GM12801 (cell line): ENCODE measurements around the gene LRRC3B.

Source experiments
- TF ChIP-seq, protein P1 (sequence below): IDR thresholded peaks from one replicate; pipeline ENCODE4 v1.5.1; 2011; ENCODE audit warnings: control low read depth; ENCODE audit not compliant: insufficient read length; ENCODE audit errors: extremely low read depth

Gene LRRC3B, protein sequence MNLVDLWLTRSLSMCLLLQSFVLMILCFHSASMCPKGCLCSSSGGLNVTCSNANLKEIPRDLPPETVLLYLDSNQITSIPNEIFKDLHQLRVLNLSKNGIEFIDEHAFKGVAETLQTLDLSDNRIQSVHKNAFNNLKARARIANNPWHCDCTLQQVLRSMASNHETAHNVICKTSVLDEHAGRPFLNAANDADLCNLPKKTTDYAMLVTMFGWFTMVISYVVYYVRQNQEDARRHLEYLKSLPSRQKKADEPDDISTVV

DNA sequence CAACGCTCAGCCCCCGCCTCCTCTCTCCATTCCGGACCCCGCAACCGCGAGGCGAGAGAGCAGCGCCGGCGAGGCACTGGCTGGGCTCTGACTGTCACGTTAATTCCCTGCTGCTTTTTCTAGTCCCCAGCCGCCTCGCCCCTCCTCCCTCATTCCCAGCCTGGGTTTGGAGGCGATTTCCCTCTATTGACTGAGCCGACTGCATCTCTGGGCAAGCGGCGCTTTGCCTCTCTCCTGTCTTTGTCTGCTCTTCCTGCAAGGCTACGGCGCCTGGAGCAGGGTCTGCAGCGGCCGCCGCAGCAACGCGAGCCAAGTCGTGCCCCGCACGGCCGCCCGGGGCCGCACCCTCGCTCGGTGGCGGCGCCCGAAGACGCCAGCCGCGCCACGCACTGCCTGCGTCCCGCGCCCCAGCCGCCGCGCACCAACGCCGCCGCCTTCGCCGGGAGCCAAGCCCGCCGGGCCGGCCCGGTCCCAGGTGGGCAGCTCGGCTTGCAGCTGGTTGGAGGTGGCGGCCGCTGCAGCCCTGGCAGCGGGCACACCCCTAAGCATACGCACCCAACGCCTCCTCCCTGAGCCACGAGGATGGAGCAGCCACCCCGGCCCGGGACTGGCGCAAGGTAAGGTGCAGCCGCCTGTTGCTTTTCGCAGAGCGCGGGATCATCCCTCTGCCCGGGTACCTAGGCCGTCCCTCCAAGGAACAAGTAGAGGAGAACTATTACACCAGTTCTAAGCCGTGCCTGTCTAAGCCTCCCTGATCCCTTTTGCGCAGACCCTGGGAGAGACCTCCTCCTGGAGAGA is at the start of gene LRRC3B:
TSS of gene LRRC3B (plus strand) at position 152 of the 798 bp plus-strand sequence. CDS start 86,901 bp downstream, outside the sequence.
- TF ChIP-seq, protein P1, sequence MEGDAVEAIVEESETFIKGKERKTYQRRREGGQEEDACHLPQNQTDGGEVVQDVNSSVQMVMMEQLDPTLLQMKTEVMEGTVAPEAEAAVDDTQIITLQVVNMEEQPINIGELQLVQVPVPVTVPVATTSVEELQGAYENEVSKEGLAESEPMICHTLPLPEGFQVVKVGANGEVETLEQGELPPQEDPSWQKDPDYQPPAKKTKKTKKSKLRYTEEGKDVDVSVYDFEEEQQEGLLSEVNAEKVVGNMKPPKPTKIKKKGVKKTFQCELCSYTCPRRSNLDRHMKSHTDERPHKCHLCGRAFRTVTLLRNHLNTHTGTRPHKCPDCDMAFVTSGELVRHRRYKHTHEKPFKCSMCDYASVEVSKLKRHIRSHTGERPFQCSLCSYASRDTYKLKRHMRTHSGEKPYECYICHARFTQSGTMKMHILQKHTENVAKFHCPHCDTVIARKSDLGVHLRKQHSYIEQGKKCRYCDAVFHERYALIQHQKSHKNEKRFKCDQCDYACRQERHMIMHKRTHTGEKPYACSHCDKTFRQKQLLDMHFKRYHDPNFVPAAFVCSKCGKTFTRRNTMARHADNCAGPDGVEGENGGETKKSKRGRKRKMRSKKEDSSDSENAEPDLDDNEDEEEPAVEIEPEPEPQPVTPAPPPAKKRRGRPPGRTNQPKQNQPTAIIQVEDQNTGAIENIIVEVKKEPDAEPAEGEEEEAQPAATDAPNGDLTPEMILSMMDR: no peak

DNA sequence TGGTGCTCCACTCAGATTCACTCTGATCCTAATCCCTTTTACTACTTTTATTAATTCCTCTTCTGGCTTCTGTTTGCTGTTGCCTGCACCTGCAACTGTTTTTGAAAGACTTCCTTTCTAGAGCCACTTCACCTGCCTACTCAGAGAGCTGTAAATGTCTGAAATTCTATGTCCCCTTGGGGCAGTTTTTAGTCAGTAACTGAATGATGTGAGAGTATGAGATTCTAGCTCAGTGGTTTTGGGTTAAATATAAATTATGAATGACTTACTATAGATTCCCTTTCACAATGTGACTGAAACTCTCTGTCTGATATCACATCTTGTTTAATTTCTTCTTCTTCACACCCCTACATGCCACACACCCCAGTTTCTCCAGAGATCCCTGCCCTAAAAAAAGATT is 47.8 kb upstream of the LRRC3B start:
- TF ChIP-seq, protein P1: no peak

DNA sequence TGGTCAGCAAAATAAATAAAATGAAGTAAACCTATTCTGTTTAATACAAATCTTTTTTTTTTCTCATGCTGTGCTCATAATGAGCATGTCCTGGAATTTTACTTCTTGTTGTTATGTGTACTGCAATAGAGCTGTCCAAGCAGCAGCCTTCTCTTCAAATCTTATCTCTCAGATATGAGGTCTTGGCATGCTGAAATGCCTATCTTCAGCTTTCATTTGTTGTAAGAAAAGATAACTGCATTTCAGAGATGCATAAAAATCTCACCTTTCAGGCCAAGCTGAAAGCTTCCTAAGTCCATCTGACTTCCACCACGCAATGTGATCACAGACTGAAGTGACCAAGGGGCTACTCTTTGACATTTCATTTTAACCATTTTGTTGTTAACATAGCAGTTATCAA is 43.5 kb upstream of the LRRC3B start:
- TF ChIP-seq, protein P1: no peak

GRCh38 chr3:26587571-26587970 is 35.0 kb upstream of the LRRC3B start:
- TF ChIP-seq, protein P1: no peak

DNA sequence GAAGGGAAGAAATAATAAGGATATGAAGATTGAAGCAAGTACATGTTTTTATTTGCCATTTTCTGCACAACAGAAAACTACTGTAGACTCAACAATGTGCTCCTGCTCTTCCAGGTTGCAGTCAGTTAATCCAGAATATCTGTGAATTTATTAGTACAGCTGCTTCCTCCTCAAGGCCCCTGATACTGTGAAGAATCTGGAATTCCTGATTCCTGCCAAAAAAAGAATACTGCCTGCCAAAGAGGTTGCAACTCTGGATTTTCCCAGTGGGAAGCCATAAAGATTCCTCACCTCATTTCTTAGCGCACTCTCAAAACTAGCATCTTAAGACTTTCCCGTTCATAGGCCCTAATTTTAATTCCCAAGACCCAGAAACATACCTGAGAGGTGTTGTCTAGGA is 33.6 kb upstream of the LRRC3B start:
- TF ChIP-seq, protein P1: no peak

GRCh38 chr3:26589678-26590077 is 32.9 kb upstream of the LRRC3B start:
- TF ChIP-seq, protein P1: no peak

- TF ChIP-seq, protein P1: no peak
Measured at GRCh38 chr3:26590919-26591484, 31.6 kb upstream of the LRRC3B start.
